ENCODE results near the gene TSNAXIP1. TPM values are rescaled to one million over a fixed set of nuclear protein-coding genes. Genes with fewer than 3 reads are reported as not detected.

Gene TSNAXIP1
- polyA plus RNA-seq, 3 donors = 0.23 TPM; not detected in 2

GRCh38 chr16:67845291-67846062 lies 38.8 kb downstream of the TSNAXIP1 start:
- H3K36me3 Mint-ChIP-seq = peaks cover 4 to 5% of the 10 kb centered on the region in 2 donors
- peak overlapping the region; percentile 82 to 94 (median 84) for H3K27ac Mint-ChIP-seq
- peaks cover 71% of the 10 kb centered on the region for H3K79me2 ChIP-seq (ENCODE audit: insufficient read depth, low read length)
- peak overlapping the region; percentile 82 to 93 for H3K4me3 Mint-ChIP-seq
- peak overlapping the region in 2 of 3 experiments; percentile 58 to 90 for H3K4me3 ChIP-seq (replicated peaks in 1 of 3; ENCODE audit: low read depth in 2 of 3, low read length in 3 of 3)
- peaks cover 0 to 3% (median 0%) of the 10 kb centered on the region in 7 donors for H3K9me3 Mint-ChIP-seq
- peaks cover 52% of the 10 kb centered on the region for H3K4me1 Mint-ChIP-seq
- peaks cover 0 to 1% (median 1%) of the 10 kb centered on the region in 3 donors for H3K27me3 Mint-ChIP-seq (ENCODE audit: low read depth in 3 of 3)
- H3K9me3 ChIP-seq (replicated peaks in 1 of 2; ENCODE audit: control insufficient read depth in 1 of 2, insufficient read depth in 1 of 2, low read length in 2 of 2) = no peaks in the 10 kb centered on the region
- H3K36me3 ChIP-seq (replicated peaks in 1 of 2; ENCODE audit: control insufficient read depth in 1 of 2, insufficient read depth in 2 of 2, low read length in 2 of 2) = no peaks in the 10 kb centered on the region
- H3K4me1 ChIP-seq (ENCODE audit: control insufficient read depth in 1 of 2, insufficient read depth in 2 of 2, low read length in 2 of 2) = peaks cover 52 to 63% of the 10 kb centered on the region in 2 donors
- H3K27me3 ChIP-seq (ENCODE audit: control insufficient read depth in 2 of 2, insufficient read depth in 2 of 2, low read length in 2 of 2) = no peaks in the 10 kb centered on the region
- peak overlapping the region; percentile 98 for H2AFZ ChIP-seq (ENCODE audit: insufficient read depth, low read depth, low read length, poor library complexity, severe bottlenecking)
- H3K4me2 ChIP-seq (replicated peaks; ENCODE audit: extremely low read depth, low read length, poor library complexity, severe bottlenecking) = peak overlapping the region; percentile 97
- peak overlapping the region; percentile 81 to 83 for H3K27ac ChIP-seq (ENCODE audit: low read depth in 1 of 2, low read length in 2 of 2)
- DNase-seq = peak in 2 of 3 donors; percentile 26 to 45
- peak overlapping the region; percentile 83 for H3K9ac ChIP-seq (ENCODE audit: insufficient read depth, low read length, poor library complexity, severe bottlenecking)
- intact Hi-C loops (cut with micrococcal nuclease) = loop anchor here (1.0 to 10.0 kb wide), 4 partner anchors 12 to 181 kb away; partner anchors contain the start of genes ACD (in 1 of the 2), C16orf86 (in 1 of the 2), EDC4 (in 1 of the 2) and ENKD1 (in 1 of the 2)
- 84% methylated on average over 4 of the region's 5 CpGs for WGBS (ENCODE audit: insufficient coverage)
- peaks cover 48% of the 10 kb centered on the region for H4K20me1 ChIP-seq (ENCODE audit: insufficient read depth, low read length)
- TF ChIP-seq CTCF (IDR thresholded peaks at IDR 0.05) = no peak

- H3K9me3 Mint-ChIP-seq = peaks cover 0 to 3% (median 0%) of the 10 kb centered on the region in 7 donors
- peaks cover 4 to 5% of the 10 kb centered on the region in 2 donors for H3K36me3 Mint-ChIP-seq
- peak overlapping the region; percentile 82 to 94 (median 89) for H3K27ac Mint-ChIP-seq
- H3K27me3 Mint-ChIP-seq (ENCODE audit: low read depth in 3 of 3) = peaks cover 0 to 1% (median 1%) of the 10 kb centered on the region in 3 donors
- H2AFZ ChIP-seq (ENCODE audit: insufficient read depth, low read depth, low read length, poor library complexity, severe bottlenecking) = peak overlapping the region; percentile 98
- H3K9me3 ChIP-seq (replicated peaks in 1 of 2; ENCODE audit: control insufficient read depth in 1 of 2, insufficient read depth in 1 of 2, low read length in 2 of 2) = no peaks in the 10 kb centered on the region
- H3K27ac ChIP-seq (ENCODE audit: low read depth in 1 of 2, low read length in 2 of 2) = peak overlapping the region; percentile 81 to 83
- H3K4me3 Mint-ChIP-seq = peak overlapping the region; percentile 82 to 93
- no peak for DNase-seq
- peaks cover 76% of the 10 kb centered on the region for H3K79me2 ChIP-seq (ENCODE audit: insufficient read depth, low read length)
- peaks cover 52 to 63% of the 10 kb centered on the region in 2 donors for H3K4me1 ChIP-seq (ENCODE audit: control insufficient read depth in 1 of 2, insufficient read depth in 2 of 2, low read length in 2 of 2)
- no CpG with 5 or more reads among the region's 2 CpGs for WGBS (ENCODE audit: insufficient coverage)
- H3K4me3 ChIP-seq (replicated peaks in 1 of 3; ENCODE audit: low read depth in 2 of 3, low read length in 3 of 3) = peak overlapping the region; percentile 58 to 94 (median 90)
- no peak for TF ChIP-seq CTCF (IDR thresholded peaks at IDR 0.05)
- H3K36me3 ChIP-seq (replicated peaks in 1 of 2; ENCODE audit: control insufficient read depth in 1 of 2, insufficient read depth in 2 of 2, low read length in 2 of 2) = no peaks in the 10 kb centered on the region
- H3K4me1 Mint-ChIP-seq = peaks cover 52% of the 10 kb centered on the region
- H4K20me1 ChIP-seq (ENCODE audit: insufficient read depth, low read length) = peaks cover 50% of the 10 kb centered on the region
- intact Hi-C loops (cut with micrococcal nuclease) = loop anchor here (1.0 to 10.0 kb wide), 4 partner anchors 13 to 181 kb away; partner anchors contain the start of genes ACD (in 1 of the 2), C16orf86 (in 1 of the 2), EDC4 (in 1 of the 2) and ENKD1 (in 1 of the 2)
- H3K27me3 ChIP-seq (ENCODE audit: control insufficient read depth in 2 of 2, insufficient read depth in 2 of 2, low read length in 2 of 2) = no peaks in the 10 kb centered on the region
- H3K4me2 ChIP-seq (replicated peaks; ENCODE audit: extremely low read depth, low read length, poor library complexity, severe bottlenecking) = peak overlapping the region; percentile 97
- H3K9ac ChIP-seq (ENCODE audit: insufficient read depth, low read length, poor library complexity, severe bottlenecking) = peak overlapping the region; percentile 83
Observed at GRCh38 chr16:67846063-67846319, 39.3 kb downstream of the TSNAXIP1 start.

Measured in CD14-positive monocyte (primary cell).